Muscle layer of duodenum (tissue), 2 donors: ENCODE data around the gene COQ8B.

Source experiments
- H3K27ac ChIP-seq: one replicate; pipeline ENCODE4 v1.7.0; 2013; ENCODE audit warnings: mild to moderate bottlenecking, low read length
- H3K27me3 ChIP-seq: one replicate; pipeline ENCODE4 v1.7.0; 2013; ENCODE audit warnings: low read depth, mild to moderate bottlenecking, control low read depth, low read length
- H3K36me3 ChIP-seq, 2 donors: one replicate each; pipeline ENCODE4 v1.7.0; 2013; ENCODE audit warnings: low read length in 2 of 2, control low read depth in 1 of 2, mild to moderate bottlenecking in 1 of 2; ENCODE audit not compliant: insufficient read depth in 2 of 2, control insufficient read depth in 1 of 2
- H3K4me1 ChIP-seq, 2 donors: one replicate each; pipeline ENCODE4 v1.7.0; 2013; ENCODE audit warnings: low read length in 2 of 2, mild to moderate bottlenecking in 2 of 2, control low read depth in 1 of 2, moderate library complexity in 1 of 2; ENCODE audit not compliant: insufficient read depth in 2 of 2, control insufficient read depth in 1 of 2
- H3K4me3 ChIP-seq, 2 donors: one replicate each; pipeline ENCODE4 v1.7.0; 2013; ENCODE audit warnings: low read length in 2 of 2, low read depth in 1 of 2, mild to moderate bottlenecking in 1 of 2
- H3K9me3 ChIP-seq, 2 donors: one replicate each; pipeline ENCODE4 v1.7.0; 2013; ENCODE audit warnings: low read length in 2 of 2, control low read depth in 1 of 2, mild to moderate bottlenecking in 1 of 2; ENCODE audit not compliant: control insufficient read depth in 1 of 2
- donor health status: healthy.

Gene COQ8B

GRCh38 chr19:40716031-40716481 lies 630 bp downstream of the COQ8B start:
- Histone ChIP-seq H3K36me3 (peaks cover 0 to 15% of the 10 kb centered on the region in 2 donors), H3K9me3 (no peaks in the 10 kb centered on the region), H3K27me3 (no peaks in the 10 kb centered on the region), H3K27ac (peak overlapping the region; percentile 96), H3K4me1 (peaks cover 5 to 8% of the 10 kb centered on the region in 2 donors), H3K4me3 (peak overlapping the region; percentile 83 to 94)

DNA sequence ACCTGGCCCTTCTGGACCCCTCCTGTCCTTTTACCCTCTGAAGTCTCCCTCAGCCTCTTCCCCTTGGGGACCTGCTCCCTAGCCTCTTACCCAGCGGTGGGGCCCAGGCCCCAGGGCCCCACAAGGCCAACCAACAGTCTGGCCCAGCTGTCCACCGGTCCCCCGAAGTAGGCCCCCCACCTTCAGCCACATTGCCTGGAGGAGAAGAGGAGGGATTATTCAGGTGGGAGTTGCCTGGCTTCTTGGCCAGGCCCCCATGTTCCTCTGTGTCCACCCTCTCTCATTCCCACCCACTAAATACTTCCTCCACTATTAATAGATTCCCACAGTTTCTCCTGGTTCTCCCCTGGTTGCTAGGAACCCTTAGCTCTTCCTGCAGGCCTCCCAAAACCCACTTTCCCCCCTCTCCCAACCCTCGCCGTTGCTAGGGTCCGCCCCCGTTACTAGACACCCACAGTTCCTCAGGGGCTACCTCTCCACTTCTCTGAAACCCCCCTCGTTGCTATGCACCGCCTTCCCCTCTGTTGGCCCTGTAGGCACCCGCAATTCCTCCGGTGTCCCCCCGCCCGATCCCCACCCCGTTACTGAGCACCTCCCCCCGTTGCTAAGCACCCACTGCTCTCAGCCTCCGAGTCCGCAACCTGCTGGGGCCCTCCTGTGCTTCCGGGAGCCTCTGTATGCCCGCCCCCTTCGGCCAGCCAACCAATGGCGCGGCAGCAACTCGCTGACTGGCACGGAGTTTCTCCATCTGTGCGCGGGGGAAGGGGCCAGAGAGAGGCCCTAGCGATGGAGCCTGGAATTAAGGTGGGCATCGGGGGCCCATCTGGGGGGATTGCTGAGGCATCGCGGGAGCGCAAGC lies 2.0 kb downstream of the COQ8B start:
- H3K36me3 ChIP-seq: peaks cover 3 to 19% of the 10 kb centered on the region in 2 donors
- H3K4me1 ChIP-seq: peaks cover 0 to 5% of the 10 kb centered on the region in 2 donors
- peak overlapping the region; percentile 97 for H3K27ac ChIP-seq
- no peaks in the 10 kb centered on the region for H3K27me3 ChIP-seq
- no peaks in the 10 kb centered on the region for H3K9me3 ChIP-seq
- peak overlapping the region; percentile 60 to 94 for H3K4me3 ChIP-seq

DNA sequence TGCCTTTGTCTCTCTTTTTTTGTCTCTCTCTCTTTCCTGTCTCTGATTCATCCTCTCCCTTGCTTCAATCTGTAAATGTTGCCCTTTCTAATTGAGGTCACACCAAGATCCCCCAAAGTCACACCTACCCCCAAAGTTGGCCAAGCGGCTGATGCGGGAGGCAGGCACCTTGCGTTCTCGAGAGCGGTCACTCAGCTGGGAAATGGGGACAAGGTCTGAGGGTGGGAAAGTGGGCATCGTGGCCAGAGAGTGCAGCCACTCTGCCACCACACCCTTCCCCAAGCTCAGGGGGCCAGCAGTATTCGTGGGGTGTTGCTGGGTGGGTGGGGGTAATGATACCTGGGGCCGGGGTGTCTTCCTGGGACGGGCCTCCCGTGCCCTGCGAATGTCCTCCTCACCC lies 2.7 kb downstream of the COQ8B start:
- Histone ChIP-seq H3K4me1 (peaks cover 0 to 3% of the 10 kb centered on the region in 2 donors), H3K4me3 (peak overlapping the region in 1 of 2 donors; percentile 94), H3K9me3 (no peaks in the 10 kb centered on the region), H3K27ac (peak overlapping the region; percentile 97), H3K27me3 (no peaks in the 10 kb centered on the region), H3K36me3 (peaks cover 8 to 26% of the 10 kb centered on the region in 2 donors)

DNA sequence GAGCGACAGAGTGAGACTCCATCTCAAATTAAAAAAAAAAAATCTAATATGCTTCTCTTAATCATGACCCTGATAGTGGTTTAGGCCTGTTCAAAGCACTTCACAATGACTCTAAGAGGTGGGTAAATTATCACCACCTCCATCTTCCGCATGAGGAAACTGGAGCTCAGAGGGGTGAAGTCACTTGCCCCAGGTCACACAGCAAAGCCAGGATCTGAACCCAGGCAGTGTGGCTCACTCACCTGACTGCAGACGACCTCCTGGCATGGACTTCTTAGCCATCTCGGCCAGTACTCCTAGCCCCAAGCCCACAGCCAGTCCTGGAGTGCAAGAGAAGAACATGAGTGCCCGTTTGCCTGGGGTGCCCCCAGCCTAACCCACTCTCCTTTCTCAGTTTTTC lies 6.9 kb downstream of the COQ8B start:
- peaks cover 21 to 42% of the 10 kb centered on the region in 2 donors for H3K36me3 ChIP-seq
- H3K9me3 ChIP-seq: no peaks in the 10 kb centered on the region
- no peaks in the 10 kb centered on the region for H3K4me1 ChIP-seq
- H3K27me3 ChIP-seq: no peaks in the 10 kb centered on the region
- H3K4me3 ChIP-seq: no peak overlapping the region
- H3K27ac ChIP-seq: no peak overlapping the region

DNA sequence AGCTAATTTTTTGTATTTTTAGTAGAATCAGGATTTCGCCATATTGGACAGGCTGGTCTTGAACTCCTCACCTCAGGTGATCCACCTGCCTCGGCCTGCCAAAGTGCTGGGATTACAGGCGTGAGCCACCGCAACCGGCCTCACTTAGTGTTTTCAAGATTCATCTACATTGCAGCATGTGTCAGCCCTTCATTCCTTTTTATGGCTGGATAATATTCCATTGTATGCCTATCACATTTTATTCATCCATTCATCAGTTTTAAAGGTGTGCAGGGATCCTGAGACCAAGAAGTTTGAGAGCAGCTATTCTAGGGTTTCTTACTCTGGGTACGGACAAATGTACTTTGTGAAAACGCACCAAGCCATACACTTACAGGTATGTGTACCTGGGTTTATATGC lies 9.1 kb downstream of the COQ8B start:
- Histone ChIP-seq H3K27me3 (no peaks in the 10 kb centered on the region), H3K36me3 (peaks cover 36 to 58% of the 10 kb centered on the region in 2 donors), H3K4me3 (no peak overlapping the region), H3K9me3 (no peaks in the 10 kb centered on the region), H3K27ac (no peak overlapping the region), H3K4me1 (no peaks in the 10 kb centered on the region)

DNA sequence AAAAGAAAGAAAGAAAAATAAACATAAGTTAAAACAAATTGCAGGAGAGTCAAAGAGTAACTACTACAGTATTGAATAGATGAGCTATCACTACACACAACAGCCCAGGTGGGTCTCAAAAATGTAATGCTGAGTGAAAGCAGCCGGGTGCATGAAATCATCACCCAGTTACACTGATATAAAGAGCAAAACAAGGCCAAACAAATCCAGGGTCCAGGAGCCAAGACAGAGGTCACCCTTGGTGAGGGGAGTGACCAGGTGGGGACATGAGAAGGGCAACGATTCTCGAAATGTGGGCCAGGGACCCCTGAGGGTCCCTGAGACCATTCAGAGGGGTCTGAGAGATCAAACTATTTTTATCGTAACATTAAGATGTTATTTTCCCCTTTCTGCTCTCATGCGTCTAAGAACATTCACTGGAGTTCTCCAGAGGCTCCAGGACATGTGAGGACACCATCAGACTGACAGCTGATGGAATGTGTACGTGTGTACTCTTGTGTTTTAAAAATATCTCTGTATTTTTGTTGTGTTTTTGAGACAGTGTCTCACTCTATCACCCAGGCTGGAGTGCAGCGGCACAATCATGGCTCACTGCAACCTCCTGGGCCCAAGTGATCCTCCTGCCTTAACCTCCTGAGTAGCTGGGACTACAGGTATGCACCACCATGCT lies 10.6 kb downstream of the COQ8B start:
- Histone ChIP-seq H3K27me3 (no peaks in the 10 kb centered on the region), H3K36me3 (peaks cover 48 to 64% of the 10 kb centered on the region in 2 donors), H3K27ac (no peak overlapping the region), H3K4me1 (peaks cover 0 to 4% of the 10 kb centered on the region in 2 donors), H3K9me3 (no peaks in the 10 kb centered on the region), H3K4me3 (no peak overlapping the region)

GRCh38 chr19:40705362-40705651 lies 11.4 kb downstream of the COQ8B start:
- Histone ChIP-seq H3K27me3 (no peaks in the 10 kb centered on the region), H3K4me3 (no peak overlapping the region), H3K36me3 (peaks cover 48 to 66% of the 10 kb centered on the region in 2 donors), H3K9me3 (no peaks in the 10 kb centered on the region), H3K27ac (no peak overlapping the region), H3K4me1 (peaks cover 0 to 4% of the 10 kb centered on the region in 2 donors)

DNA sequence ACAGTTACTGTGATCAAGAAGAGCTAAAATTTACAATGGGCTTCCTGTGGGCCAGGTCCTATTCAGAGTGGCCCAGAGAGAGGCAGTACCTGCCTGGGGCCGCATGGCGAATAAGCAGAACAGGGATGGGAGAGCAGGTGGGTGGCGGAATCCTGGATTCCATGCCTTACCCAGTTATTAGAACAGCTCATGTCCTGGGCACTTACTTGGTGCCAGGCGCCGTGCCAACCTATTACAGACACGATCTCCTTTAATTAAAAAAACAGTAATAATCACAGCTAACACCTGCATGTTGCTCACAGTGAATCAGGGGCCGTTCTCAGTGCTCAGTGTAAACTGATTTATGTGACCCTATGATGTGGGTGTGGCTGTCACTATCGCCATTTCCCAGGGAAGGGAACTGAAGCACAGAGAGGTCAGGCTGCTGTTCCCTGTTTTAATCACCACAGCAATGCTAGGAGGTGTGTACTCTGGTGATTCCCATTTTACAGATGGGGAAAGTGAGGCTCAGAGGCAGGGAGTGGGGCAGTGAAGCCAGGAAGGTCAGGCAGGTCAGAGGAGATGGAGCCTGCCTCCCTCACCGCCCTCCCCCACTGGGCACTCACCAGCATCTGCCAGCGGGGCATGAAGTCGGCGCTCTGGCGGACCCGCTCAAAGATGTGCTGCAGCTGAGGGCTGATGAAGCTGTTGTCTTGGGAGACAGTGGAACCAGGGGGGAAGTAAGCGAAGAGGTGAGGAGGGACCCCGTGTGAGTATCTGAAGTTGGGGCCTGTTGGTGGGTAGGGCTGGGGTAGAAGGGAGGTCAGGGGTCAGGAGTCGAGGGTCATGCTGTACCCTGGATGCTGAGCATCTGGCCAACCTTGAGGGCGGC lies 12.0 kb downstream of the COQ8B start:
- H3K27me3 ChIP-seq: no peaks in the 10 kb centered on the region
- peaks cover 0 to 4% of the 10 kb centered on the region in 2 donors for H3K4me1 ChIP-seq
- peaks cover 50 to 69% of the 10 kb centered on the region in 2 donors for H3K36me3 ChIP-seq
- no peak overlapping the region for H3K27ac ChIP-seq
- H3K9me3 ChIP-seq: no peaks in the 10 kb centered on the region
- H3K4me3 ChIP-seq: no peak overlapping the region

GRCh38 chr19:40703029-40703755 lies 13.5 kb downstream of the COQ8B start:
- H3K4me1 ChIP-seq: peaks cover 0 to 4% of the 10 kb centered on the region in 2 donors
- no peaks in the 10 kb centered on the region for H3K27me3 ChIP-seq
- no peaks in the 10 kb centered on the region for H3K9me3 ChIP-seq
- no peak overlapping the region for H3K4me3 ChIP-seq
- peaks cover 46 to 61% of the 10 kb centered on the region in 2 donors for H3K36me3 ChIP-seq
- no peak overlapping the region for H3K27ac ChIP-seq

DNA sequence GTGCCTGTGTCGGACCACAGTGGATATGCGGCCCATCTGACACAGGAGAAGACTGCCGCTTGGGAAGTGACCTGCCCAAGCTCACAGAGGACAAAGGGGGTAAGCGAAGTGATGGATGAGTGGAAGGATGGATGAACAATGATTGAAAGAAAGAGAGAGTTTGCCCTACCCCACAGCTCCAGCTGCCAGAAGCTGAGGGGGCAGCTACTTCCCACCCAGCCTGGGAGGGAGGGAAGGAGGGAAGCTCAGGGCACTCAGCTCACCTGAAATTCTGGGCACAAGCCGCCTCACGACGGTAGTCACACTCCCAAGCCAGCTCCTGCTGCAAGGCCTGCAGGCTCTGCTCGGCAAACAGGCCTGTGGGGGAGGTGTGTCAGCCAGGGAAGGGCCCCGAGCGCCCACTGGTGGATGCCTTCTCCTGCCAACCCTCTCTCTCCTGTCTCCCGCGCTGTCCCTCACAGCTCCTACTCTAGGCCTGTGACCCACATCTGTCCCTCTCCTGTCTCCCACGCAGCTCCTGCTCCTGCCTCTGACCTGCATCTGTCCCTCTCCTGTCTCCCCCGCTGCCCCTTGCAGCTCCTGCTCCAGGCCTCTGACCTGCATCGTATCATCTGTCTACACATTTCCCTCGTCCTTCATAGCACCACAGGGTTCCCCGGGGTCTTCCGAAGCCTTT lies 14.2 kb downstream of the COQ8B start:
- Histone ChIP-seq H3K27me3 (no peaks in the 10 kb centered on the region), H3K9me3 (no peaks in the 10 kb centered on the region), H3K4me3 (no peak overlapping the region), H3K4me1 (peaks cover 0 to 4% of the 10 kb centered on the region in 2 donors), H3K27ac (no peak overlapping the region), H3K36me3 (peaks cover 41 to 59% of the 10 kb centered on the region in 2 donors)
